ENCODE data around the gene RWDD2A.

Gene RWDD2A

GRCh38 chr6:83218646-83219045 is 25.5 kb downstream of the RWDD2A start:
- Histone ChIP-seq H3K9me3 (ENCODE audit: control insufficient read depth, insufficient read depth, low read length) (no peaks in the 10 kb centered on the region), H3K36me3 (ENCODE audit: insufficient read depth, low read length) (no peaks in the 10 kb centered on the region), H3K9ac (ENCODE audit: low read depth, low read length) (no peak overlapping the region), H3K4me1 (ENCODE audit: insufficient read depth, low read length) (no peaks in the 10 kb centered on the region)

- no peaks in the 10 kb centered on the region for H3K4me1 ChIP-seq (ENCODE audit: insufficient read depth, low read length)
- H3K9me3 ChIP-seq (ENCODE audit: control insufficient read depth, insufficient read depth, low read length), result no peaks in the 10 kb centered on the region
- H3K36me3 ChIP-seq (ENCODE audit: insufficient read depth, low read length), result no peaks in the 10 kb centered on the region
- no peak overlapping the region for H3K9ac ChIP-seq (ENCODE audit: low read depth, low read length)
Measured at GRCh38 chr6:83220121-83220520, 27.0 kb downstream of the RWDD2A start.

- Histone ChIP-seq H3K4me1 (ENCODE audit: insufficient read depth, low read length) (no peaks in the 10 kb centered on the region), H3K36me3 (ENCODE audit: insufficient read depth, low read length) (no peaks in the 10 kb centered on the region), H3K9me3 (ENCODE audit: control insufficient read depth, insufficient read depth, low read length) (no peaks in the 10 kb centered on the region), H3K9ac (ENCODE audit: low read depth, low read length) (no peak overlapping the region)
Measured at GRCh38 chr6:83221276-83221675, 28.1 kb downstream of the RWDD2A start.

GRCh38 chr6:83221889-83222479 is 28.8 kb downstream of the RWDD2A start:
- Histone ChIP-seq H3K9ac (ENCODE audit: low read depth, low read length) (no peak overlapping the region), H3K9me3 (ENCODE audit: control insufficient read depth, insufficient read depth, low read length) (no peaks in the 10 kb centered on the region), H3K36me3 (ENCODE audit: insufficient read depth, low read length) (no peaks in the 10 kb centered on the region), H3K4me1 (ENCODE audit: insufficient read depth, low read length) (no peaks in the 10 kb centered on the region)

GRCh38 chr6:83226517-83226916 is 33.4 kb downstream of the RWDD2A start:
- no peaks in the 10 kb centered on the region for H3K9me3 ChIP-seq (ENCODE audit: control insufficient read depth, insufficient read depth, low read length)

GRCh38 chr6:83231146-83231545 is 38.0 kb downstream of the RWDD2A start:
- H3K9me3 ChIP-seq (ENCODE audit: control insufficient read depth, insufficient read depth, low read length), result no peaks in the 10 kb centered on the region
- no peaks in the 10 kb centered on the region for H3K4me1 ChIP-seq (ENCODE audit: insufficient read depth, low read length)
- no peak overlapping the region for H3K9ac ChIP-seq (ENCODE audit: low read depth, low read length)

More at GRCh38 chr6:83226517-83226916, 33.4 kb downstream of the RWDD2A start:
- Histone ChIP-seq H3K4me1 (ENCODE audit: insufficient read depth, low read length) (no peaks in the 10 kb centered on the region), H3K36me3 (ENCODE audit: insufficient read depth, low read length) (no peaks in the 10 kb centered on the region), H3K9ac (ENCODE audit: low read depth, low read length) (no peak overlapping the region)

GRCh38 chr6:83247471-83247870 is 54.3 kb downstream of the RWDD2A start:
- no peaks in the 10 kb centered on the region for H3K36me3 ChIP-seq (ENCODE audit: insufficient read depth, low read length)
- peaks cover 3% of the 10 kb centered on the region; the same call in 1 of the 2 replicates for H3K4me1 ChIP-seq (ENCODE audit: insufficient read depth, low read length)
- H3K9me3 ChIP-seq (ENCODE audit: control insufficient read depth, insufficient read depth, low read length), result no peaks in the 10 kb centered on the region
- H3K9ac ChIP-seq (ENCODE audit: low read depth, low read length), result no peak overlapping the region

More at GRCh38 chr6:83231146-83231545, 38.0 kb downstream of the RWDD2A start:
- H3K36me3 ChIP-seq (ENCODE audit: insufficient read depth, low read length), result no peaks in the 10 kb centered on the region

Measured in ES-I3 (cell line).